SH-SY5Y (cell line): ENCODE measurements around the gene ACOXL.

Experiments
- GATA2 ChIP-seq: IDR thresholded peaks from 2 replicates; pipeline ENCODE4 v1.6.1; 2011; ENCODE audit warnings: mild to moderate bottlenecking, low read depth, low read length
- GATA3 ChIP-seq: IDR thresholded peaks from 2 replicates; pipeline ENCODE4 v1.6.1; 2011; ENCODE audit warnings: low read depth, mild to moderate bottlenecking, low read length, moderate library complexity

Gene ACOXL

DNA sequence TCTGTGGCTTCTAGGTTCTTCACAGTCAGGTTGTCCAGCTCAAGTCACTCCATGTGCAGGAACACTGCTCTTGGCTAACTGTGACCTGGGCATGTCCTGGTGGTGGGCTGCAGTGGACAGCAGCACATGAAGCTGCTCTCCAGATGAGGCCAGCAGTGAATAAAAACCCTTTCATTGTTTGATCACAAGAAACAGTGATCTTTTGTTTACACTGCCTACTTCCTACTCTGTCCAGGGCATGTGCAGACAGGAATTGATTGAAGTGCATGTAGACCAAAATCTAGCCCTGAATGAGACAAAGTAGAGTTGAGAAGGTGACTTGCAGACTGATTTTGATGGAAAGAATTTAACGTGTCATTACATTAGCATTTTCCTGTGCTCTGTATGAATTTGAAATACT is 423.2 kb downstream of the ACOXL start:
- TF ChIP-seq GATA3, result no peak
- no peak for TF ChIP-seq GATA2

GRCh38 chr2:111156529-111156928 is 424.2 kb downstream of the ACOXL start:
- no peak for TF ChIP-seq GATA2

GRCh38 chr2:111157071-111157661 is 424.8 kb downstream of the ACOXL start:
- TF ChIP-seq GATA2 (no peak), GATA3 (no peak)

DNA sequence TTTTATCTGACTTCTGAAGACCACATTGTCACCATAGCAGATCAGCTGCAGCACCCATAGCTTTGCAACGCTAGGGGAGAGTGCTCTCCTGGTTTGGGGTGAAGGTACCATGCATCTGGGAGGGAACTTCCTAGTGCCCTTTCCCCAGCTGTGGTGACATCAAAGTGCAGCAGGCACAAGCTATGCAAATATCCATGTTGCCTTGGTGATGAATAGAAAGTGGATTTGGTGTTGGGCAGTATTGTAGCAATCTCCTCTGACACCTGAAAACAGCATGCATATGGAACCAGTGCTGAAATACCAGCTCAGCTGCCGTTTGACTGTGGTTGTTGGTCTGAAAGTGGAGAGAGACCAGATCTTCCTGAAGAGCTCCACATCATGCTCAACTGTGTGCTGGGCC is 425.4 kb downstream of the ACOXL start:
- TF ChIP-seq GATA2 (no peak), GATA3 (no peak)

DNA sequence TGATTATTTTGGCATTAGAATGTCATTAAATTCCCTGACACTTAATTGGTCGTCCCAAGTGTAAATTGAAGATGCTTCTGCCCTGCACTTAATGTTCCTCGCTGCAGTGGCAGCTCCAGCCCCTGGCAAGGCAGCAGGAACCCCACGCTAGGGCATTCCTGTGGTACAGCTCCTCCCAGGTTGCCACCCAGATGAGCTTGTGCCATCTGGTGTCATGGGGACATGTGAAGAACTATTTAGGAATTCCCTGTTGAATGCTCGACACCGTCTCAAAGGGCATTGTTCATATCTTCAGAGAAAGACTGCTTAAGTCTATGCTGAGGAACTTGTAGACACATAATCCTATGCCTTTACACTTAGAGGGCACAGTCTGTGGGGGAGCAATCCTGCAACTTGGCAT is 427.3 kb downstream of the ACOXL start:
- no peak for TF ChIP-seq GATA3
- no peak for TF ChIP-seq GATA2

- no peak for TF ChIP-seq GATA3
- no peak for TF ChIP-seq GATA2
These were observed 428.4 kb downstream of the ACOXL start for GRCh38 chr2:111160758-111161157.

GRCh38 chr2:111161971-111162370 is 429.6 kb downstream of the ACOXL start:
- TF ChIP-seq GATA3, result no peak
- 0 out of 2 replicates have a peak, but pooled peaks have one; percentile 5 for TF ChIP-seq GATA2

DNA sequence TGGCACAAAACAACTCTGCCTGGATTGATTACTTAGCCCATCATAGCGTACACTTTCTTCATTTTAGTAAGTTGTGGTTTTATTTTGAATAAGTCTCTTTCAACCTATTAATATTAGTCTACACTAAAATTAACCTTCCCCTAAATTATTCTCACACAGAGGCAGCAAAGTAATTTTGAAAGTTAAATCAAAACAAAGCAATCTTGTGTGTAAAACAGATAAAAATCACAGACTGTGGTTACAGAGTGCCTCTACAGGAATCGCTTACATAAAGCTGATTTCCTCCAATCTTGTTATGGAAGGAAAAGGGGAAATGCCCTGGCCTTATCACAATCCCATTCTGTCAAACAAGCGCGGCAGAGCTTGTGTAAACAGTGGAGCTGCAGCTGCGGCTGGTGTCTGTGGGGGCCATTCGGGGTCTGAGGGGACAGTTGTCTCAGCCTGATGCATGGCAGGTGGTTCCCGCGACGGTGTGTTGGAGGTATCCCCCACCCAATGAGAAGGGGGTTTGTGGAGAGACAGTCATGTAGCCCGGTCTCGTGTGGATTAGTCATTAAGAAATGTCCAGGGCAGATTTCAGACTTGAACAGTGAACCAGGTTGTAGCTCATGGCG is 430.5 kb downstream of the ACOXL start:
- TF ChIP-seq GATA3 (no peak), GATA2 (peak; percentile 39)

- TF ChIP-seq GATA3 (no peak), GATA2 (no peak)
These were observed 431.7 kb downstream of the ACOXL start for GRCh38 chr2:111164078-111164477.

DNA sequence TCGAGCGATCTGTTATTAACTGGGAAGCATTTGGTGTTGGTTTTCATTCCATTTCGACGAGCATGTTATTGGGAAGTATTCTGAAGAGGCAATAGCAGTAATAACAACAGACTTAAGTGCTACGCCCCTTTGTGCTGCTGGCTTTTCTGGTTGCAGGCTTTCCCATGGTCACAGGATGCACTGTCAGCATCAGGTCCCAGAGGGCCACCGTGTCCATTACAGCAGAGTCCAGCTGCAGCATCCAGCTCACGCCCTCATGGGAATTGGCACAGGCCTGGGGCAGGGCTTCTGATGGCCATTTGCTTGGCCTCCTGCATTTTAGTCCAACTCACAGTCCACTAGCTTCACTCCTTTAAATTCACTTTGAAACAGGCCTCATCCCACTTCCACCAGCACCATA is 432.7 kb downstream of the ACOXL start:
- TF ChIP-seq GATA2 (no peak), GATA3 (no peak)

DNA sequence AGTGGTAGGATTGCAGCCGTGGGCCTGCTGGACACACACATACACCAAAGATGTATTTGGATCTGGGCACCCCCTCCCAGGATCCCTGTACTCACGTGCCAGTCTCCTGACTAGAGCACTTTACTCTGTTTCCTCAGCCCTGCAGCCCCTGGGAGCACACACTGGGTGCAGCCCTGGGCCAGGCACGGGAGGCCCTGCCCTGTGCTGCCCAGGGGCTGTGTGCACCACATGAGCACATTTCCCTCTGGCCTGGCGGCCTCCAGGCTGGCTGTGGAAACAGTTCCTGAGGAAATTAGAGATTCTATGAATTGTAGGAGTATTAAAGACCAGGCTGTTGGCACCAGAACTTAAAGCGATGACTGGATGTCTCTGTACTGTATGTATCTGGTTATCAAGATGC is 433.7 kb downstream of the ACOXL start:
- TF ChIP-seq GATA3 (no peak), GATA2 (no peak)

- no peak for TF ChIP-seq GATA3
These were observed 434.9 kb downstream of the ACOXL start for GRCh38 chr2:111167076-111167862.

DNA sequence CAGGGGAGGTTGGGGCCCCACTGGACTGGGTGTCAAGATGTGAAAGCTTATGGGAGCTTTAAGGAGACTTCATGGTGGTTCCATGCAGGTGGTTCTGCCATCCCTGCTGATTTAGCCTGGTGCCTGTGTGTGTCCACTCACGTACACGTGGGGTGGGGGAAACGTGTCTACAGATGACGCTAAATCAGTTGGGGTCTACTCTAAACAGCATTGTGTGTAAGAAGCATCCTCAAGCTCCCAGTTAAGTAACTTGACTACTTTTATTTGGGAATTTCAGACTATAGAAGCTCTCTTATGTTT is 435.4 kb downstream of the ACOXL start:
- TF ChIP-seq GATA3 (no peak), GATA2 (no peak)
